ENCODE data around the gene RHOB. TPM values are rescaled to one million over a fixed set of nuclear protein-coding genes. Genes with fewer than 3 reads are reported as not detected.

RHOB gene
- total RNA-seq (2013), result 1,510 TPM
- polyA plus RNA-seq, result 100 to 1,000 TPM in 1 of 3 donors, 10 to 100 TPM in 2; 43.3 to 602 (median 66.3) TPM
- polyA minus RNA-seq, result 2,189 and 4,013 TPM in 2 replicates
- 84.2 to 405 (median 132) reads per million in 11 experiments for total RNA-seq

DNA sequence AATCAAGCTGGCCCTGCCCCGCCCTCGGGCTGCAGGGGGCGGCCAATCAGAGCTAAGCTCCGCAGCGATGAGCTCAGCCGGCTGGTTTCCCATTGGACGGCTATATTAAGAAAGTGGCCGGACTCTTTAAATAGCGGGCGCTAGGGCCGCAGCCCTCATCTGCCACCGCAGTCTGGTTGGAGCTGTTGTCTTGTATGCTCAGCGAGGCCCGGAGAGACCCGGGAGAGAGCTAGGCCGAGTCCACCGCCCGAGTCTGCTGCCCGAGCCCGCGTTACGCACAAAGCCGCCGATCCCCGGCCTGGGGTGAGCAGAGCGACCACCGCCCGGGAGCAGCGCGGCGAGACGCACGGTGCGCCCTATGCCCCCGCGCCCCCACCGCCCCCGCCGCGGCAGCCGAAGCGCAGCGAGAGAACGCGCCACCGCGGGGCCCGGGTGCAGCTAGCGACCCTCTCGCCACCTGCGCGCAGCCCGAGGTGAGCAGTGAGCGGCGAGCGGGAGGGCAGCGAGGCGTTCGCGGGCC lies at the start of gene RHOB:
TSS of gene RHOB (plus strand) at position 158 of the 520 bp plus-strand sequence. CDS start 392 bp downstream, outside the sequence.
- peaks cover 20% of the 10 kb centered on the region for H3K79me2 ChIP-seq (ENCODE audit: insufficient read depth, low read length)
- intact Hi-C loops (cut with micrococcal nuclease), result loop anchor here (5.0 to 10.0 kb wide), 2 partner anchors 35 to 92 kb away; partner anchors contain the start of gene PUM2 (in 1 of the 2)
- peak within 1 kb of the TSS; percentile 88 for H3K4me2 ChIP-seq (replicated peaks; ENCODE audit: extremely low read depth, low read length, poor library complexity, severe bottlenecking)
- peak; percentile 98 to 100 (median 98) for DNase-seq
- peak within 1 kb of the TSS; percentile 63 to 81 for H3K27ac ChIP-seq (ENCODE audit: low read depth in 1 of 2, low read length in 2 of 2)
- peak within 1 kb of the TSS; percentile 75 to 93 (median 91) for H3K4me3 ChIP-seq (replicated peaks in 1 of 3; ENCODE audit: low read depth in 2 of 3, low read length in 3 of 3)
- no peaks in the 10 kb centered on the region for H3K9me3 ChIP-seq (replicated peaks in 1 of 2; ENCODE audit: control insufficient read depth in 1 of 2, insufficient read depth in 1 of 2, low read length in 2 of 2)
- H3K27me3 ChIP-seq (ENCODE audit: control insufficient read depth in 2 of 2, insufficient read depth in 2 of 2, low read length in 2 of 2), result peaks cover 0 to 9% of the 10 kb centered on the region in 2 donors
- WGBS (ENCODE audit: insufficient coverage), result under 1% methylated on average over 60 of the region's 60 CpGs
- peaks cover 50% of the 10 kb centered on the region for H4K20me1 ChIP-seq (ENCODE audit: insufficient read depth, low read length)
- Mint-ChIP-seq H3K27me3 (ENCODE audit: low read depth in 3 of 3) (peaks cover 15 to 36% (median 36%) of the 10 kb centered on the region in 3 donors), H3K9me3 (peaks cover 0 to 8% (median 3%) of the 10 kb centered on the region in 7 donors), H3K36me3 (peaks cover 16 to 22% of the 10 kb centered on the region in 2 donors), H3K4me1 (peaks cover 33% of the 10 kb centered on the region), H3K27ac (peak within 1 kb of the TSS; percentile 84 to 98 (median 95)), H3K4me3 (peak within 1 kb of the TSS; percentile 95 to 96)
- H3K36me3 ChIP-seq (replicated peaks in 1 of 2; ENCODE audit: control insufficient read depth in 1 of 2, insufficient read depth in 2 of 2, low read length in 2 of 2), result peaks cover 0 to 5% of the 10 kb centered on the region in 2 donors
- peaks cover 18 to 34% of the 10 kb centered on the region in 2 donors for H3K4me1 ChIP-seq (ENCODE audit: control insufficient read depth in 1 of 2, insufficient read depth in 2 of 2, low read length in 2 of 2)
- H2AFZ ChIP-seq (ENCODE audit: insufficient read depth, low read depth, low read length, poor library complexity, severe bottlenecking), result peak within 1 kb of the TSS; percentile 37
- no peak for TF ChIP-seq CTCF (IDR thresholded peaks at IDR 0.05)
- peak within 1 kb of the TSS; percentile 93 for H3K9ac ChIP-seq (ENCODE audit: insufficient read depth, low read length, poor library complexity, severe bottlenecking)

DNA sequence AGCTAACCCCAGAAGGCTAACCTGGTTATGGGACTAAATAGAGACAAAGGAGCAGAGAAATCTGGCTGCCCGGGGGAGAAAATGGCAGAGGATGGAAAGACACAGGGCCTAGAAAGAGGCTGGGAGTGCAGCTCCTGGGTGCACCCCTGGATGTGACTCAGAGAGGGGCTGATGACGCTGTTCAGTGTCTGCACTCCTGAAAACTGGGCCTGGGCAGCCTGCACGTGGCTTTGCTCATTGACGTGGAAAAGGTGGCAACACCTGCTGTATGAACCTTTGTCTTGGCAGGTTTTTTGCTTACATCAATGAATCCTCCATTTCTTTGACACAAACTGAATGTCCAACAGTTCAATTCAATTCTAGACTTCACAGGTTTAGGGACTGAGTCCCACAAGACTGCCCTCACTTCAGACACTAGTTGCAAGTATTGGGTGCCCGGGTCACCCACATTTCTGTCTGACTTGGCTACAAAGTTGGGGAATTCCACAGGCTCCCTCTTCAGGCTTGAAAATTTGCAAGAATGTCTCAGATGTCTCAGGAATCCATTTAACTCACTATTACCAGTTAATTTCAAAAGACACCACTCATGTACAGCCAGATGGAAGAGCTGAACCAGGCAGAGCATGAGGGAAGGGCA lies 48.9 kb upstream of the RHOB start:
- WGBS (ENCODE audit: insufficient coverage), result 91% methylated on average over 3 of the region's 5 CpGs
- peak overlapping the region in 1 of 2 donors; percentile 2 for H3K4me3 Mint-ChIP-seq
- intact Hi-C loops (cut with micrococcal nuclease), result loop anchor here (5.0 kb wide), 2 partner anchors 239 to 244 kb away; no protein-coding TSS in a partner anchor

More for the DNA sequence above, 48.9 kb upstream of the RHOB start:
- Histone ChIP-seq H3K4me3 (replicated peaks in 1 of 3; ENCODE audit: low read depth in 2 of 3, low read length in 3 of 3) (no peak overlapping the region), H3K4me2 (replicated peaks; ENCODE audit: extremely low read depth, low read length, poor library complexity, severe bottlenecking) (no peak overlapping the region), H3K79me2 (ENCODE audit: insufficient read depth, low read length) (no peaks in the 10 kb centered on the region), H3K27ac (ENCODE audit: low read depth in 1 of 2, low read length in 2 of 2) (no peak overlapping the region), H4K20me1 (ENCODE audit: insufficient read depth, low read length) (no peaks in the 10 kb centered on the region), H3K36me3 (replicated peaks in 1 of 2; ENCODE audit: control insufficient read depth in 1 of 2, insufficient read depth in 2 of 2, low read length in 2 of 2) (no peaks in the 10 kb centered on the region), H3K9ac (ENCODE audit: insufficient read depth, low read length, poor library complexity, severe bottlenecking) (no peak overlapping the region), H2AFZ (ENCODE audit: insufficient read depth, low read depth, low read length, poor library complexity, severe bottlenecking) (no peak overlapping the region), H3K27me3 (ENCODE audit: control insufficient read depth in 2 of 2, insufficient read depth in 2 of 2, low read length in 2 of 2) (no peaks in the 10 kb centered on the region), H3K4me1 (ENCODE audit: control insufficient read depth in 1 of 2, insufficient read depth in 2 of 2, low read length in 2 of 2) (no peaks in the 10 kb centered on the region), H3K9me3 (replicated peaks in 1 of 2; ENCODE audit: control insufficient read depth in 1 of 2, insufficient read depth in 1 of 2, low read length in 2 of 2) (no peaks in the 10 kb centered on the region)
- H3K27ac Mint-ChIP-seq, result no peak overlapping the region
- TF ChIP-seq CTCF (IDR thresholded peaks at IDR 0.05), result no peak
- H3K27me3 Mint-ChIP-seq (ENCODE audit: low read depth in 3 of 3), result peaks cover 4 to 6% (median 4%) of the 10 kb centered on the region in 3 donors
- no peaks in the 10 kb centered on the region for H3K36me3 Mint-ChIP-seq
- H3K9me3 Mint-ChIP-seq, result peaks cover 0 to 2% (median 0%) of the 10 kb centered on the region in 7 donors
- no peaks in the 10 kb centered on the region for H3K4me1 Mint-ChIP-seq
- no peak for DNase-seq
